SK-N-SH (cell line): ENCODE measurements around the gene PRKRIP1. TPM values are rescaled to one million over a fixed set of nuclear protein-coding genes. Genes with fewer than 3 reads are reported as not detected.
A peak's percentile ranks its signal among the peaks of the same experiment; 100 is the strongest.

Source experiments
- CTCF ChIA-PET: fragments of 300-600, 350-600 bp; formaldehyde crosslinking; extraction: SDS; loops from one replicate; lab custom pipeline; 2021; lab: Yijun Ruan, JAX
- POLR2A ChIA-PET: fragments of 350-600 bp; sonication (Branson Sonifier 250); formaldehyde crosslinking; extraction: SDS; loops from one replicate; lab custom pipeline; 2020; ENCODE audit warnings: antibody characterized with exemption, inconsistent platforms; lab: Yijun Ruan, JAX
- DNase-seq: peaks from one replicate; pipeline ENCODE4 v3.0.0; 2012
- H2AFZ ChIP-seq: fragments of 200-600 bp; sonication (generic); 2 replicates; pipeline ENCODE4 v1.8.1; 2016; ENCODE audit warnings: antibody characterized with exemption, mild to moderate bottlenecking, low read depth
- H3F3A ChIP-seq: fragments of 200-600 bp; sonication (generic); replicated peaks from 2 replicates; pipeline ENCODE3; 2016; ENCODE audit warnings: antibody characterized with exemption, mild to moderate bottlenecking; ENCODE audit not compliant: insufficient read depth
- H3K27ac ChIP-seq, 2 experiments: fragments of 200-500 bp in 1 of 2; fragments of 200-600 bp in 1 of 2; sonication (Bioruptor generic) in 1 of 2; sonication (generic), shearing (Covaris generic) in 1 of 2; 2 replicates each; pipeline versions ENCODE4 v1.5.1 to v1.6.1; 2014 to 2016; ENCODE audit warnings: low read depth in 2 of 2, inconsistent platforms in 1 of 2, low read length in 1 of 2, mild to moderate bottlenecking in 1 of 2, mixed read lengths in 1 of 2
- H3K27me3 ChIP-seq: fragments of 200-600 bp; sonication (generic), shearing (Covaris generic); 2 replicates; pipeline ENCODE4 v1.6.1; 2016; ENCODE audit warnings: mixed run types; ENCODE audit not compliant: insufficient read depth
- H3K36me3 ChIP-seq, 2 experiments: fragments of 200-500 bp in 1 of 2; fragments of 200-600 bp in 1 of 2; sonication (Bioruptor generic) in 1 of 2; sonication (generic) in 1 of 2; replicated peaks in 1 of 2; 2 replicates each; pipeline versions ENCODE3 to v1.5.1; 2014 to 2016; ENCODE audit warnings: low read length in 1 of 2, mild to moderate bottlenecking in 1 of 2; ENCODE audit not compliant: insufficient read depth in 2 of 2, control insufficient read depth in 1 of 2
- H3K4me1 ChIP-seq, 2 experiments: fragments of 200-500 bp in 1 of 2; fragments of 200-600 bp in 1 of 2; sonication (Bioruptor generic) in 1 of 2; sonication (generic), shearing (Covaris generic) in 1 of 2; 2 replicates each; pipeline versions ENCODE4 v1.5.1 to v1.6.1; 2014 to 2016; ENCODE audit warnings: low read depth in 1 of 2, low read length in 1 of 2, mixed run types in 1 of 2; ENCODE audit not compliant: insufficient read depth in 2 of 2, control insufficient read depth in 1 of 2
- H3K4me2 ChIP-seq: fragments of 200-600 bp; sonication (generic), shearing (Covaris generic); 2 replicates; pipeline ENCODE4 v1.6.1; 2017; ENCODE audit warnings: mixed run types
- H3K4me3 ChIP-seq, 2 experiments: fragments of 200-500 bp in 1 of 2; fragments of 200-600 bp in 1 of 2; sonication (Bioruptor generic) in 1 of 2; sonication (generic), shearing (Covaris generic) in 1 of 2; 2 replicates each; pipeline versions ENCODE4 v1.5.1 to v1.8.1; 2014 to 2016; ENCODE audit warnings: low read depth in 2 of 2, inconsistent platforms in 1 of 2, low read length in 1 of 2, mild to moderate bottlenecking in 1 of 2, mixed read lengths in 1 of 2, moderate library complexity in 1 of 2
- H3K79me2 ChIP-seq: fragments of 200-600 bp; sonication (generic); 2 replicates; pipeline ENCODE4 v1.8.1; 2017; ENCODE audit warnings: mild to moderate bottlenecking; ENCODE audit not compliant: insufficient read depth
- H3K9ac ChIP-seq: fragments of 200-600 bp; sonication (generic); 2 replicates; pipeline ENCODE4 v1.6.1; 2017; ENCODE audit warnings: mixed run types
- H3K9me2 ChIP-seq: fragments of 200-600 bp; sonication (generic); 2 replicates; pipeline ENCODE4 v1.6.1; 2017; ENCODE audit warnings: mixed run types
- H3K9me3 ChIP-seq: fragments of 200-600 bp; sonication (generic); 2 replicates; pipeline ENCODE4 v1.6.1; 2017; ENCODE audit warnings: mixed run types, mild to moderate bottlenecking, moderate library complexity
- H4K20me1 ChIP-seq: fragments of 200-600 bp; sonication (generic); 2 replicates; pipeline ENCODE4 v1.6.1; 2017; ENCODE audit warnings: mild to moderate bottlenecking, mixed run types; ENCODE audit not compliant: insufficient read depth
- CTCF ChIP-seq: fragments of 200-600 bp; sonication (generic); IDR thresholded peaks from 2 replicates; pipeline ENCODE4 v1.6.1; 2017; ENCODE audit warnings: antibody characterized with exemption, mild to moderate bottlenecking, moderate library complexity
- EP300 ChIP-seq, 2 experiments: IDR thresholded peaks; 2 replicates each; pipeline versions ENCODE4 v1.4.0 to v1.6.1; 2012; ENCODE audit warnings: borderline replicate concordance in 1 of 2, low read depth in 1 of 2, low read length in 1 of 2
- FOXJ3 ChIP-seq: sonication (generic); formaldehyde crosslinking; IDR thresholded peaks from 2 replicates; pipeline ENCODE4 v1.5.1; 2020; ENCODE audit warnings: mild to moderate bottlenecking, missing genetic modification reagents
- GABPA ChIP-seq: IDR thresholded peaks from 2 replicates; pipeline ENCODE4 v1.4.0; 2012; ENCODE audit warnings: low read depth, mild to moderate bottlenecking
- GATA2 ChIP-seq: sonication (generic); formaldehyde crosslinking; IDR thresholded peaks from 2 replicates; pipeline ENCODE4 v1.5.0; 2020; ENCODE audit warnings: mild to moderate bottlenecking, missing genetic modification reagents
- JUND ChIP-seq: IDR thresholded peaks from 2 replicates; pipeline ENCODE4 v1.4.0; 2012
- MAX ChIP-seq: IDR thresholded peaks from 2 replicates; pipeline ENCODE4 v1.4.0; 2012; ENCODE audit warnings: low read depth
- MXI1 ChIP-seq: IDR thresholded peaks from 2 replicates; pipeline ENCODE4 v1.6.1; 2012; ENCODE audit warnings: mild to moderate bottlenecking, low read depth, low read length, improper control_type of control experiment
- NRF1 ChIP-seq: IDR thresholded peaks from 2 replicates; pipeline ENCODE4 v1.6.1; 2012; ENCODE audit warnings: low read depth, mild to moderate bottlenecking, low read length
- PBX3 ChIP-seq: IDR thresholded peaks from 2 replicates; pipeline ENCODE4; 2012
- RAD21 ChIP-seq: IDR thresholded peaks from 2 replicates; pipeline ENCODE4 v1.6.1; 2012; ENCODE audit warnings: mild to moderate bottlenecking, low read length
- REST ChIP-seq: IDR thresholded peaks from 2 replicates; pipeline ENCODE4 v1.6.1; 2012; ENCODE audit warnings: mild to moderate bottlenecking, low read depth, low read length, moderate library complexity
- SMC3 ChIP-seq: IDR thresholded peaks from 2 replicates; pipeline ENCODE4 v1.6.1; 2012; ENCODE audit warnings: low read depth, low read length, improper control_type of control experiment
- TCF12 ChIP-seq: IDR thresholded peaks from 2 replicates; pipeline ENCODE4 v1.4.0; 2012
- USF2 ChIP-seq: fragments of 150-350 bp; IDR thresholded peaks from 2 replicates; pipeline ENCODE4 v1.6.1; 2017; ENCODE audit warnings: antibody characterized with exemption, low read length, low read depth, borderline replicate concordance
- YY1 ChIP-seq: IDR thresholded peaks from 2 replicates; pipeline ENCODE4 v1.4.0; 2012; ENCODE audit warnings: low read depth, mild to moderate bottlenecking
- ZBTB33 ChIP-seq: IDR thresholded peaks from 2 replicates; pipeline ENCODE4 v1.4.0; 2012; ENCODE audit warnings: low read depth, borderline replicate concordance
- WGBS: methylation state at CpG from one replicate; pipeline ENCODE4 v1.1.6; 2017; ENCODE audit warnings: low lambda C conversion rate; 5-methylcytosine and 5-hydroxymethylcytosine counted together
- polyA plus RNA-seq, 3 experiments: library from polyadenylated mRNA; depleted of rRNA; stranded (reverse); fragments of >200 nt; gene quantifications; 2 replicates each; pipeline ENCODE4 v1.2.3, GENCODE V29; 2012

The PRKRIP1 gene
- polyA plus RNA-seq, 1 of the 3 experiments (the other 2 are of a cell fraction), result 41.2 TPM

GRCh38 chr7:102433219-102434038 lies 37.3 kb downstream of the PRKRIP1 start, which contains the start of gene ORAI2 (continued):
- TF ChIP-seq EP300 (IDR thresholded peaks at IDR 0.05; ENCODE audit: borderline replicate concordance in 1 of 2, low read depth in 1 of 2, low read length in 1 of 2) (no peak), USF2 (peak; percentile 81; the same call in 1 of the 2 replicates), PBX3 (no peak), GABPA (no peak), MAX (peak; percentile 48), SMC3 (no peak)
- TF ChIP-seq, all 33 proteins: peak for 6

GRCh38 chr7:102434039-102434486 lies 37.9 kb downstream of the PRKRIP1 start:
- H3K9me3 ChIP-seq, result no peaks in the 10 kb centered on the region
- peaks cover 12% of the 10 kb centered on the region for H3F3A ChIP-seq
- no peaks in the 10 kb centered on the region for H3K27me3 ChIP-seq
- peak overlapping the region; percentile 63 to 94 for H3K4me3 ChIP-seq
- H3K36me3 ChIP-seq, result peaks cover 0 to 21% of the 10 kb centered on the region in 2 experiments
- peaks cover 8 to 11% of the 10 kb centered on the region in 2 experiments; a peak in 3 of 4 replicates for H3K4me1 ChIP-seq
- no peaks in the 10 kb centered on the region for H3K9me2 ChIP-seq
- H3K79me2 ChIP-seq, result peaks cover 51% of the 10 kb centered on the region
- H3K9ac ChIP-seq, result peak overlapping the region; percentile 92
- POLR2A ChIA-PET, result no interaction called here
- no peaks in the 10 kb centered on the region for H4K20me1 ChIP-seq
- peak overlapping the region; percentile 60 to 71; a peak in 3 of 4 replicates for H3K27ac ChIP-seq
- 24% methylated on average over 9 of the region's 9 CpGs for WGBS
- CTCF ChIA-PET, result interaction anchor here (0.7 to 2.5 kb wide), 4 partner anchors 17 to 36 kb away, joined by 3 to 12 read pairs (median 4); no protein-coding TSS in a partner anchor
- H3K4me2 ChIP-seq, result peak overlapping the region; percentile 93
- peak; percentile 75 for DNase-seq
- peak overlapping the region; percentile 92 for H2AFZ ChIP-seq
- TF ChIP-seq TCF12 (no peak), FOXJ3 (CRISPR knock-in tag) (no peak), YY1 (no peak), REST (no peak), ZBTB33 (no peak), NRF1 (no peak), JUND (no peak), MXI1 (no peak), RAD21 (no peak), GATA2 (CRISPR knock-in tag) (no peak), SMC3 (no peak), EP300 (IDR thresholded peaks at IDR 0.05; ENCODE audit: borderline replicate concordance in 1 of 2, low read depth in 1 of 2, low read length in 1 of 2) (no peak), PBX3 (no peak), CTCF (no peak)
